Measurements from ENCODE around the gene INAFM2. TPM values are rescaled to one million over a fixed set of nuclear protein-coding genes. Genes with fewer than 3 reads are reported as not detected.
A peak's percentile ranks its signal among the peaks of the same experiment; 100 is the strongest.

INAFM2 gene
- total RNA-seq, 6 donors from 2014 or later, result 15.7 to 36.2 (median 25.6) TPM

GRCh38 chr15:40353697-40354096 is 30.2 kb downstream of the INAFM2 start:
- TF ChIP-seq EP300 (IDR thresholded peaks at IDR 0.05) (no peak), POLR2AphosphoS5 (IDR thresholded peaks at IDR 0.05) (no peak), POLR2A (IDR thresholded peaks at IDR 0.05) (no peak), CTCF (IDR thresholded peaks at IDR 0.05) (no peak)
- no peak overlapping the region for H3K27ac ChIP-seq
- H3K4me3 ChIP-seq, result no peak overlapping the region
- H3K36me3 ChIP-seq, result no peaks in the 10 kb centered on the region
- DNase-seq, result no peak
- no peak for ATAC-seq (ENCODE audit: low FRiP score in 2 of 2)
- no peaks in the 10 kb centered on the region for H3K9me3 ChIP-seq
- WGBS, 2 donors, result 66 to 76% methylated on average over 5 of the region's 5 CpGs
- H3K4me1 ChIP-seq, result peaks cover 8 to 15% (median 11%) of the 10 kb centered on the region in 4 donors
- no peaks in the 10 kb centered on the region for H3K27me3 ChIP-seq

- ATAC-seq (ENCODE audit: low FRiP score in 2 of 2), result peak in 1 of 2 donors; percentile 20
Measured at GRCh38 chr15:40354408-40355171, 31.1 kb downstream of the INAFM2 start.

GRCh38 chr15:40355976-40356585 is 32.6 kb downstream of the INAFM2 start:
- no peaks in the 10 kb centered on the region for H3K27me3 ChIP-seq
- no peak overlapping the region for H3K4me3 ChIP-seq
- TF ChIP-seq POLR2A (IDR thresholded peaks at IDR 0.05), result no peak
- no peak for TF ChIP-seq EP300 (IDR thresholded peaks at IDR 0.05)
- TF ChIP-seq POLR2AphosphoS5 (IDR thresholded peaks at IDR 0.05), result no peak
- no peak for TF ChIP-seq CTCF (IDR thresholded peaks at IDR 0.05)
- no peaks in the 10 kb centered on the region for H3K36me3 ChIP-seq
- ATAC-seq (ENCODE audit: low FRiP score in 2 of 2), result no peak
- H3K4me1 ChIP-seq, result peaks cover 9 to 19% (median 16%) of the 10 kb centered on the region in 4 donors
- peak in 1 of 2 donors; percentile 40 for DNase-seq
- WGBS, 2 donors, result 84% methylated on average over 5 of the region's 5 CpGs; no CpG with 5 or more reads in 1 of the 2 donors
- no peak overlapping the region for H3K27ac ChIP-seq
- no peaks in the 10 kb centered on the region for H3K9me3 ChIP-seq

More at GRCh38 chr15:40354408-40355171, 31.1 kb downstream of the INAFM2 start:
- TF ChIP-seq CTCF (IDR thresholded peaks at IDR 0.05), result peak in 1 of 6 experiments; percentile 20
- TF ChIP-seq POLR2AphosphoS5 (IDR thresholded peaks at IDR 0.05), result no peak
- Histone ChIP-seq H3K9me3 (no peaks in the 10 kb centered on the region), H3K27ac (no peak overlapping the region), H3K27me3 (no peaks in the 10 kb centered on the region), H3K4me1 (peaks cover 9 to 19% (median 16%) of the 10 kb centered on the region in 4 donors), H3K36me3 (no peaks in the 10 kb centered on the region), H3K4me3 (no peak overlapping the region)
- WGBS, 2 donors, result 38 to 49% methylated on average over 8 to 9 of the region's 9 CpGs
- DNase-seq, result no peak

- 47 to 91% methylated on average over 1 of the region's 1 CpG for WGBS, 2 donors
- DNase-seq, result no peak
Measured at GRCh38 chr15:40357246-40357645, 33.8 kb downstream of the INAFM2 start.

More at GRCh38 chr15:40357246-40357645, 33.8 kb downstream of the INAFM2 start:
- Histone ChIP-seq H3K36me3 (no peaks in the 10 kb centered on the region), H3K27me3 (no peaks in the 10 kb centered on the region), H3K27ac (no peak overlapping the region), H3K4me3 (peak overlapping the region in 1 of 4 donors; percentile 63), H3K9me3 (no peaks in the 10 kb centered on the region), H3K4me1 (peaks cover 9 to 19% (median 16%) of the 10 kb centered on the region in 4 donors)
- no peak for TF ChIP-seq POLR2AphosphoS5 (IDR thresholded peaks at IDR 0.05)
- no peak for TF ChIP-seq EP300 (IDR thresholded peaks at IDR 0.05)
- TF ChIP-seq POLR2A (IDR thresholded peaks at IDR 0.05), result no peak
- no peak for TF ChIP-seq CTCF (IDR thresholded peaks at IDR 0.05)
- ATAC-seq (ENCODE audit: low FRiP score in 2 of 2), result no peak
